ENCODE results near the gene CHID1. TPM values are rescaled to one million over a fixed set of nuclear protein-coding genes. Genes with fewer than 3 reads are reported as not detected.

The CHID1 gene
- total and polyA plus RNA-seq, 4 experiments from 2014 or later, result 46.9 to 82.3 (median 55.7) TPM

- Histone ChIP-seq H3K4me3 (ENCODE audit: low read length in 2 of 2) (no peak overlapping the region), H3K27ac (ENCODE audit: low read depth, low read length) (no peak overlapping the region), H3K27me3 (ENCODE audit: insufficient read depth, low read length) (no peaks in the 10 kb centered on the region), H3K4me1 (ENCODE audit: insufficient read depth, low read length) (no peaks in the 10 kb centered on the region), H3K36me3 (ENCODE audit: insufficient read depth, low read length) (peaks cover 46% of the 10 kb centered on the region), H3K9me3 (ENCODE audit: control insufficient read depth in 1 of 2, low read length in 2 of 2) (no peaks in the 10 kb centered on the region)
- POLR2A ChIA-PET (ENCODE audit: partially characterized antibody), result no interaction called here
- DNase-seq, result peak in 1 of 5 donors; percentile 31
- H3K27me3 Mint-ChIP-seq, result no peaks in the 10 kb centered on the region
- H3K27ac Mint-ChIP-seq, result no peak overlapping the region
- CTCF ChIA-PET (ENCODE audit: partially characterized antibody), result no interaction called here
- peaks cover 23 to 36% of the 10 kb centered on the region in 2 donors for H3K36me3 Mint-ChIP-seq
- H3K9me3 Mint-ChIP-seq, result no peaks in the 10 kb centered on the region
- intact Hi-C loops (cut with micrococcal nuclease), result no loop called here
- peaks cover 0 to 10% (median 4%) of the 10 kb centered on the region in 4 donors for H3K4me1 Mint-ChIP-seq
- no peak overlapping the region for H3K4me3 Mint-ChIP-seq
These were observed 9.1 kb downstream of the CHID1 start for GRCh38 chr11:901452-902061.

GRCh38 chr11:900545-900944 is 10.1 kb downstream of the CHID1 start:
- peak in 1 of 5 donors; percentile 5 for DNase-seq
- H3K27me3 ChIP-seq (ENCODE audit: insufficient read depth, low read length), result no peaks in the 10 kb centered on the region
- no peak overlapping the region for H3K27ac ChIP-seq (ENCODE audit: low read depth, low read length)
- H3K4me1 Mint-ChIP-seq, result peaks cover 0 to 8% (median 3%) of the 10 kb centered on the region in 4 donors
- ChIA-PET CTCF (ENCODE audit: partially characterized antibody) (no interaction called here), POLR2A (ENCODE audit: partially characterized antibody) (no interaction called here)
- no peak overlapping the region for H3K27ac Mint-ChIP-seq
- H3K9me3 ChIP-seq (ENCODE audit: control insufficient read depth in 1 of 2, low read length in 2 of 2), result no peaks in the 10 kb centered on the region
- no peaks in the 10 kb centered on the region for H3K27me3 Mint-ChIP-seq
- no peaks in the 10 kb centered on the region for H3K4me1 ChIP-seq (ENCODE audit: insufficient read depth, low read length)
- intact Hi-C loops (cut with micrococcal nuclease), result no loop called here
- H3K9me3 Mint-ChIP-seq, result no peaks in the 10 kb centered on the region
- H3K36me3 ChIP-seq (ENCODE audit: insufficient read depth, low read length), result peaks cover 46% of the 10 kb centered on the region
- H3K4me3 Mint-ChIP-seq, result no peak overlapping the region
- peaks cover 21 to 36% of the 10 kb centered on the region in 2 donors for H3K36me3 Mint-ChIP-seq
- H3K4me3 ChIP-seq (ENCODE audit: low read length in 2 of 2), result no peak overlapping the region

- intact Hi-C loops (cut with micrococcal nuclease), result no loop called here
- Histone ChIP-seq H3K27me3 (ENCODE audit: insufficient read depth, low read length) (no peaks in the 10 kb centered on the region), H3K27ac (ENCODE audit: low read depth, low read length) (no peak overlapping the region), H3K36me3 (ENCODE audit: insufficient read depth, low read length) (peaks cover 46% of the 10 kb centered on the region), H3K9me3 (ENCODE audit: control insufficient read depth in 1 of 2, low read length in 2 of 2) (no peaks in the 10 kb centered on the region), H3K4me3 (ENCODE audit: low read length in 2 of 2) (no peak overlapping the region), H3K4me1 (ENCODE audit: insufficient read depth, low read length) (no peaks in the 10 kb centered on the region)
- H3K4me1 Mint-ChIP-seq, result peaks cover 0 to 8% (median 3%) of the 10 kb centered on the region in 4 donors
- no peaks in the 10 kb centered on the region for H3K9me3 Mint-ChIP-seq
- H3K27me3 Mint-ChIP-seq, result no peaks in the 10 kb centered on the region
- no peak overlapping the region for H3K4me3 Mint-ChIP-seq
- CTCF ChIA-PET (ENCODE audit: partially characterized antibody), result interaction anchor here (0.6 kb wide), 1 partner anchor 16 kb away, joined by 3 read pairs; no protein-coding TSS in a partner anchor
- POLR2A ChIA-PET (ENCODE audit: partially characterized antibody), result no interaction called here
- H3K36me3 Mint-ChIP-seq, result peaks cover 20 to 36% of the 10 kb centered on the region in 2 donors
- DNase-seq, result peak in 1 of 5 donors; percentile 32
- H3K27ac Mint-ChIP-seq, result no peak overlapping the region
These were observed 10.9 kb downstream of the CHID1 start for GRCh38 chr11:899724-900123.

GRCh38 chr11:898540-899190 is 11.9 kb downstream of the CHID1 start:
- peaks cover 37% of the 10 kb centered on the region for H3K36me3 ChIP-seq (ENCODE audit: insufficient read depth, low read length)
- no peak overlapping the region for H3K4me3 Mint-ChIP-seq
- H3K27me3 Mint-ChIP-seq, result no peaks in the 10 kb centered on the region
- H3K4me3 ChIP-seq (ENCODE audit: low read length in 2 of 2), result no peak overlapping the region
- no peaks in the 10 kb centered on the region for H3K27me3 ChIP-seq (ENCODE audit: insufficient read depth, low read length)
- peaks cover 16 to 27% of the 10 kb centered on the region in 2 donors for H3K36me3 Mint-ChIP-seq
- H3K4me1 ChIP-seq (ENCODE audit: insufficient read depth, low read length), result no peaks in the 10 kb centered on the region
- no peak overlapping the region for H3K27ac ChIP-seq (ENCODE audit: low read depth, low read length)
- no peak overlapping the region for H3K27ac Mint-ChIP-seq
- no peaks in the 10 kb centered on the region for H3K9me3 Mint-ChIP-seq
- intact Hi-C loops (cut with micrococcal nuclease), result no loop called here
- peak in 1 of 5 donors; percentile 27 for DNase-seq
- H3K9me3 ChIP-seq (ENCODE audit: control insufficient read depth in 1 of 2, low read length in 2 of 2), result no peaks in the 10 kb centered on the region
- peaks cover 0 to 3% (median 0%) of the 10 kb centered on the region in 4 donors for H3K4me1 Mint-ChIP-seq
- ChIA-PET POLR2A (ENCODE audit: partially characterized antibody) (interaction anchor here (0.5 kb wide), 1 partner anchor 1013 kb away, joined by 3 read pairs; no protein-coding TSS in a partner anchor), CTCF (ENCODE audit: partially characterized antibody) (no interaction called here)

- POLR2A ChIA-PET (ENCODE audit: partially characterized antibody), result interaction anchor here (0.5 kb wide), 1 partner anchor 1014 kb away, joined by 3 read pairs; no protein-coding TSS in a partner anchor
- Histone ChIP-seq H3K27me3 (ENCODE audit: insufficient read depth, low read length) (no peaks in the 10 kb centered on the region), H3K4me1 (ENCODE audit: insufficient read depth, low read length) (no peaks in the 10 kb centered on the region), H3K36me3 (ENCODE audit: insufficient read depth, low read length) (peaks cover 36% of the 10 kb centered on the region), H3K27ac (ENCODE audit: low read depth, low read length) (no peak overlapping the region), H3K4me3 (ENCODE audit: low read length in 2 of 2) (no peak overlapping the region), H3K9me3 (ENCODE audit: control insufficient read depth in 1 of 2, low read length in 2 of 2) (no peaks in the 10 kb centered on the region)
- Mint-ChIP-seq H3K27ac (no peak overlapping the region), H3K4me3 (no peak overlapping the region), H3K9me3 (no peaks in the 10 kb centered on the region), H3K4me1 (peaks cover 0 to 3% (median 0%) of the 10 kb centered on the region in 4 donors), H3K36me3 (peaks cover 14 to 27% of the 10 kb centered on the region in 2 donors), H3K27me3 (no peaks in the 10 kb centered on the region)
- intact Hi-C loops (cut with micrococcal nuclease), result no loop called here
- peak in 1 of 5 donors; percentile 10 for DNase-seq
- CTCF ChIA-PET (ENCODE audit: partially characterized antibody), result no interaction called here
These were observed 12.5 kb downstream of the CHID1 start for GRCh38 chr11:898143-898511.

- Histone ChIP-seq H3K27me3 (ENCODE audit: insufficient read depth, low read length) (no peaks in the 10 kb centered on the region), H3K36me3 (ENCODE audit: insufficient read depth, low read length) (peaks cover 32% of the 10 kb centered on the region), H3K27ac (ENCODE audit: low read depth, low read length) (no peak overlapping the region), H3K4me1 (ENCODE audit: insufficient read depth, low read length) (no peaks in the 10 kb centered on the region), H3K4me3 (ENCODE audit: low read length in 2 of 2) (no peak overlapping the region), H3K9me3 (ENCODE audit: control insufficient read depth in 1 of 2, low read length in 2 of 2) (no peaks in the 10 kb centered on the region)
- peaks cover 0 to 3% (median 0%) of the 10 kb centered on the region in 4 donors for H3K4me1 Mint-ChIP-seq
- H3K36me3 Mint-ChIP-seq, result peaks cover 10 to 23% of the 10 kb centered on the region in 2 donors
- intact Hi-C loops (cut with micrococcal nuclease), result no loop called here
- no peak overlapping the region for H3K27ac Mint-ChIP-seq
- no peaks in the 10 kb centered on the region for H3K9me3 Mint-ChIP-seq
- H3K27me3 Mint-ChIP-seq, result no peaks in the 10 kb centered on the region
- peak in 1 of 5 donors; percentile 10 for DNase-seq
- CTCF ChIA-PET (ENCODE audit: partially characterized antibody), result no interaction called here
- no peak overlapping the region for H3K4me3 Mint-ChIP-seq
- POLR2A ChIA-PET (ENCODE audit: partially characterized antibody), result no interaction called here
These were observed 13.1 kb downstream of the CHID1 start for GRCh38 chr11:897253-898142.
